ENCODE results near the gene CDH13. TPM values are rescaled to one million over a fixed set of nuclear protein-coding genes. Genes with fewer than 3 reads are reported as not detected.

Gene CDH13
- total RNA-seq, 1 donor from 2014 or later, result not detected

- Mint-ChIP-seq H3K4me1 (no peaks in the 10 kb centered on the region), H3K27ac (no peak overlapping the region), H3K27me3 (no peaks in the 10 kb centered on the region), H3K36me3 (ENCODE audit: low read depth) (no peaks in the 10 kb centered on the region), H3K4me3 (no peak overlapping the region), H3K9me3 (no peaks in the 10 kb centered on the region)
- intact Hi-C loops (cut with micrococcal nuclease), result no loop called here
- DNase-seq (no peak), ATAC-seq (ENCODE audit: low read depth) (no peak)
- ChIA-PET POLR2A (no interaction called here), CTCF (no interaction called here)
- TF ChIP-seq, protein P1, sequence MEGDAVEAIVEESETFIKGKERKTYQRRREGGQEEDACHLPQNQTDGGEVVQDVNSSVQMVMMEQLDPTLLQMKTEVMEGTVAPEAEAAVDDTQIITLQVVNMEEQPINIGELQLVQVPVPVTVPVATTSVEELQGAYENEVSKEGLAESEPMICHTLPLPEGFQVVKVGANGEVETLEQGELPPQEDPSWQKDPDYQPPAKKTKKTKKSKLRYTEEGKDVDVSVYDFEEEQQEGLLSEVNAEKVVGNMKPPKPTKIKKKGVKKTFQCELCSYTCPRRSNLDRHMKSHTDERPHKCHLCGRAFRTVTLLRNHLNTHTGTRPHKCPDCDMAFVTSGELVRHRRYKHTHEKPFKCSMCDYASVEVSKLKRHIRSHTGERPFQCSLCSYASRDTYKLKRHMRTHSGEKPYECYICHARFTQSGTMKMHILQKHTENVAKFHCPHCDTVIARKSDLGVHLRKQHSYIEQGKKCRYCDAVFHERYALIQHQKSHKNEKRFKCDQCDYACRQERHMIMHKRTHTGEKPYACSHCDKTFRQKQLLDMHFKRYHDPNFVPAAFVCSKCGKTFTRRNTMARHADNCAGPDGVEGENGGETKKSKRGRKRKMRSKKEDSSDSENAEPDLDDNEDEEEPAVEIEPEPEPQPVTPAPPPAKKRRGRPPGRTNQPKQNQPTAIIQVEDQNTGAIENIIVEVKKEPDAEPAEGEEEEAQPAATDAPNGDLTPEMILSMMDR (IDR thresholded peaks at IDR 0.05), result no peak
Measured at GRCh38 chr16:82967424-82967823, 340.7 kb downstream of the CDH13 start.

- no peak overlapping the region for H3K4me3 Mint-ChIP-seq
- CTCF ChIA-PET, result no interaction called here
Measured at GRCh38 chr16:82971126-82971525, 344.4 kb downstream of the CDH13 start.

GRCh38 chr16:82972331-82972919 lies 345.7 kb downstream of the CDH13 start:
- Mint-ChIP-seq H3K36me3 (ENCODE audit: low read depth) (no peaks in the 10 kb centered on the region), H3K4me3 (no peak overlapping the region), H3K4me1 (no peaks in the 10 kb centered on the region), H3K27me3 (no peaks in the 10 kb centered on the region), H3K9me3 (peaks cover 3% of the 10 kb centered on the region), H3K27ac (no peak overlapping the region)
- TF ChIP-seq, protein P1 (IDR thresholded peaks at IDR 0.05), result no peak
- no peak for ATAC-seq (ENCODE audit: low read depth)
- intact Hi-C loops (cut with micrococcal nuclease), result no loop called here
- no peak for DNase-seq
- POLR2A ChIA-PET, result no interaction called here
- CTCF ChIA-PET, result no interaction called here

More at GRCh38 chr16:82971126-82971525, 344.4 kb downstream of the CDH13 start:
- no peak for ATAC-seq (ENCODE audit: low read depth)
- intact Hi-C loops (cut with micrococcal nuclease), result no loop called here
- Mint-ChIP-seq H3K9me3 (peaks cover 2% of the 10 kb centered on the region), H3K4me1 (no peaks in the 10 kb centered on the region), H3K36me3 (ENCODE audit: low read depth) (no peaks in the 10 kb centered on the region), H3K27me3 (no peaks in the 10 kb centered on the region), H3K27ac (no peak overlapping the region)
- POLR2A ChIA-PET, result no interaction called here
- TF ChIP-seq, protein P1 (IDR thresholded peaks at IDR 0.05), result no peak
- DNase-seq, result no peak

GRCh38 chr16:82979406-82980111 lies 352.8 kb downstream of the CDH13 start:
- Mint-ChIP-seq H3K4me3 (no peak overlapping the region), H3K36me3 (ENCODE audit: low read depth) (no peaks in the 10 kb centered on the region), H3K27me3 (no peaks in the 10 kb centered on the region), H3K9me3 (peaks cover 9% of the 10 kb centered on the region), H3K4me1 (no peaks in the 10 kb centered on the region), H3K27ac (no peak overlapping the region)
- POLR2A ChIA-PET, result no interaction called here
- TF ChIP-seq, protein P1 (IDR thresholded peaks at IDR 0.05), result no peak
- no peak for DNase-seq
- intact Hi-C loops (cut with micrococcal nuclease), result no loop called here
- CTCF ChIA-PET, result no interaction called here
- ATAC-seq (ENCODE audit: low read depth), result no peak

DNA sequence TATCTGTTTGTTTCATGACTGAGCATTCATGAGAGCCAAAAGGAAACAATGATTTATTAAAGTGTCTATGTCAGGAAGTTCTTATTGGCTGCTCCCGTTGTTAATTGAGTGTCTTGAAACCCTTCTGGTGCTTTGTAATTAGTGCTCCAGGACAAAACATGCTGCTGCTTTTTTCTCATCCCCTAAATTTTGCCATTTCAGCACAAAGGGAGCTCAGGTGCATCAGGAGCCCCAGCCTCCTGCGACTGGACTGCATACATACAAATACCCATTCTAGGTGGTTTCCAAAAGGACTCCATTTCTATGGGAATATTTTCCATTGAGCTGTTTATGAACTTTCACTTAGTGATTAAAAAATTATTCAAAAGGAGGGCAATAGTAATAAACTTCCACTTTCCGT lies 354.0 kb downstream of the CDH13 start:
- H3K36me3 Mint-ChIP-seq (ENCODE audit: low read depth), result no peaks in the 10 kb centered on the region
- H3K27me3 Mint-ChIP-seq, result no peaks in the 10 kb centered on the region

More for the DNA sequence above, 354.0 kb downstream of the CDH13 start:
- no peaks in the 10 kb centered on the region for H3K4me1 Mint-ChIP-seq
- POLR2A ChIA-PET, result no interaction called here
- H3K9me3 Mint-ChIP-seq, result peaks cover 9% of the 10 kb centered on the region
- intact Hi-C loops (cut with micrococcal nuclease), result no loop called here
- no peak overlapping the region for H3K4me3 Mint-ChIP-seq
- DNase-seq (no peak), ATAC-seq (ENCODE audit: low read depth) (no peak)
- TF ChIP-seq, protein P1 (IDR thresholded peaks at IDR 0.05), result no peak
- CTCF ChIA-PET, result no interaction called here
- H3K27ac Mint-ChIP-seq, result no peak overlapping the region

Data from activated B cell treated with CpG ODN at 0.5 μM for 24 hours (primary cell).